ENCODE data around the gene MYO1F.

Gene MYO1F

DNA sequence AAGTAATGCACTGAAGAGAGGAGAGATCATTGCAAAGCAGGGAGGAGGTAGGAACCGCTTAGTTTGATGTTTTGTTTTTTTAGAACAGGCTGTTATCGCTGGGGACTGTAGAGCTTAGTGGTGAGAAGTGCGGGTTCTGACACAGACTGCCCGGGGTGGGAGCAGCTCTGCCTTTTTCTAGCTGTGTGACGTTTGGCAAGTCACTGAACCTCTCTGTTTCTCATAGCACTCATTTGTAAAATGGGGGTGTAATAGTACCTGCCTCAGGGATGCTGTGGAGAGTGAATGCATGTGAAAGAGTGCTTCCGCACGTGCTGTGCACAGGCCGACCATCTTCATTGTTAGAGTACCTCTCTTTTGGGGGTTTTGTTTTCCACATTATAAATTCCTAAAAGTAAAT is 94.1 kb downstream of the MYO1F start:
- no peak overlapping the region for H3K27ac Mint-ChIP-seq
- H3K4me3 Mint-ChIP-seq = no peak overlapping the region
- no peaks in the 10 kb centered on the region for H3K9me3 Mint-ChIP-seq
- TF ChIP-seq, protein P1, sequence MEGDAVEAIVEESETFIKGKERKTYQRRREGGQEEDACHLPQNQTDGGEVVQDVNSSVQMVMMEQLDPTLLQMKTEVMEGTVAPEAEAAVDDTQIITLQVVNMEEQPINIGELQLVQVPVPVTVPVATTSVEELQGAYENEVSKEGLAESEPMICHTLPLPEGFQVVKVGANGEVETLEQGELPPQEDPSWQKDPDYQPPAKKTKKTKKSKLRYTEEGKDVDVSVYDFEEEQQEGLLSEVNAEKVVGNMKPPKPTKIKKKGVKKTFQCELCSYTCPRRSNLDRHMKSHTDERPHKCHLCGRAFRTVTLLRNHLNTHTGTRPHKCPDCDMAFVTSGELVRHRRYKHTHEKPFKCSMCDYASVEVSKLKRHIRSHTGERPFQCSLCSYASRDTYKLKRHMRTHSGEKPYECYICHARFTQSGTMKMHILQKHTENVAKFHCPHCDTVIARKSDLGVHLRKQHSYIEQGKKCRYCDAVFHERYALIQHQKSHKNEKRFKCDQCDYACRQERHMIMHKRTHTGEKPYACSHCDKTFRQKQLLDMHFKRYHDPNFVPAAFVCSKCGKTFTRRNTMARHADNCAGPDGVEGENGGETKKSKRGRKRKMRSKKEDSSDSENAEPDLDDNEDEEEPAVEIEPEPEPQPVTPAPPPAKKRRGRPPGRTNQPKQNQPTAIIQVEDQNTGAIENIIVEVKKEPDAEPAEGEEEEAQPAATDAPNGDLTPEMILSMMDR (IDR thresholded peaks at IDR 0.05) = no peak
- DNase-seq = no peak
- peaks cover 3% of the 10 kb centered on the region for H3K27me3 Mint-ChIP-seq (ENCODE audit: low read depth, poor library complexity)
- H3K4me1 Mint-ChIP-seq = peaks cover 9% of the 10 kb centered on the region
- H3K36me3 Mint-ChIP-seq (ENCODE audit: low read depth) = peaks cover 77% of the 10 kb centered on the region

DNA sequence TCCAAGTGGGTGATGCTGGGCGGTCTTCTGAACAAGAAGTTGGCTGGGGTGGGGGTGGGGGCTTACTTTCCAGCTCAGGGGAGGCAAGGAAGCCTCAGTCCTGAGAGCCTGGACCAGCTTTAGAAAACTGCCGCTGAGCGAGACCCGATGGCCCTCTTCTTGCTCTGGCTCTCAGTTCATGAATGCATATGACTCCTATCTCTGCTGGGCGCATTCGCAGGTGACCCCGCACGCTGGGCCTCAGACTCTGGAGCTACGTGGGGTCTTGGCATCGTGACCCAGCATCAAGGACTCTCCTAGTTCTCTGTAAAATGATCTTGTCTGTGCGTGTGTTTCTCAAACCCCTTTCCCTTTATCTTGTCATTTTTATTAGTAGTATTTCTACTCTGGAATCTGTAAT is 94.5 kb downstream of the MYO1F start:
- no peaks in the 10 kb centered on the region for H3K9me3 Mint-ChIP-seq
- no peak for DNase-seq
- TF ChIP-seq, protein P1 (IDR thresholded peaks at IDR 0.05) = no peak
- H3K4me1 Mint-ChIP-seq = peaks cover 9% of the 10 kb centered on the region
- H3K36me3 Mint-ChIP-seq (ENCODE audit: low read depth) = peaks cover 77% of the 10 kb centered on the region
- H3K27ac Mint-ChIP-seq = no peak overlapping the region
- H3K27me3 Mint-ChIP-seq (ENCODE audit: low read depth, poor library complexity) = peaks cover under 1% of the 10 kb centered on the region
- no peak overlapping the region for H3K4me3 Mint-ChIP-seq

GRCh38 chr19:8481616-8482015 is 95.6 kb downstream of the MYO1F start:
- DNase-seq = no peak
- TF ChIP-seq, protein P1 (IDR thresholded peaks at IDR 0.05) = no peak
- Mint-ChIP-seq H3K4me3 (no peak overlapping the region), H3K9me3 (no peaks in the 10 kb centered on the region), H3K4me1 (peaks cover 9% of the 10 kb centered on the region), H3K27ac (peak overlapping the region; percentile 72), H3K36me3 (ENCODE audit: low read depth) (peaks cover 75% of the 10 kb centered on the region), H3K27me3 (ENCODE audit: low read depth, poor library complexity) (no peaks in the 10 kb centered on the region)

DNA sequence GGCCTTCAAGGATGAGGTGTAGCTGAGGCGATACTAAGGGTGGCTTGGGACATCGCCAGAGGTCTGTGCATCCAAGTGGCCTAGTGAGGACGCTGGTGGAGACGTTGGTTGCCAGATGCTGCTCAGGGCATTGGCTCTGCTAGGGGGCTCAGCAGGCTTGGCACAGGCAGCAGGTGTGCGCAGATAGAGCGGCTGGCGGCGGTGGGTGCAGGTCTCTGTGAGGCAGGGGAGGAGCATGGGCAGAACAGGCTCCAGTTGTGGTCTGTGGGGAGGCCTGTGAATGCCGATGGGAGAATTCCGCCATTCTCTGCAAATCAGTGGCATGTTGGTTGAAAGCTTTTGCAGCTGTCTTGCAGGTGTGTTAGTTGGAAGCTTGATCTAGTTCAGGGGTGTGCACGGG is 96.0 kb downstream of the MYO1F start:
- peaks cover 12% of the 10 kb centered on the region for H3K4me1 Mint-ChIP-seq

GRCh38 chr19:8478598-8478997 is 98.6 kb downstream of the MYO1F start:
- no peak overlapping the region for H3K27ac Mint-ChIP-seq
- TF ChIP-seq, protein P1 (IDR thresholded peaks at IDR 0.05) = no peak
- peaks cover 69% of the 10 kb centered on the region for H3K36me3 Mint-ChIP-seq (ENCODE audit: low read depth)
- H3K27me3 Mint-ChIP-seq (ENCODE audit: low read depth, poor library complexity) = no peaks in the 10 kb centered on the region
- no peak overlapping the region for H3K4me3 Mint-ChIP-seq
- peaks cover 14% of the 10 kb centered on the region for H3K4me1 Mint-ChIP-seq
- DNase-seq = no peak
- no peaks in the 10 kb centered on the region for H3K9me3 Mint-ChIP-seq

More for the DNA sequence above, 96.0 kb downstream of the MYO1F start:
- Mint-ChIP-seq H3K27me3 (ENCODE audit: low read depth, poor library complexity) (no peaks in the 10 kb centered on the region), H3K4me3 (no peak overlapping the region), H3K36me3 (ENCODE audit: low read depth) (peaks cover 74% of the 10 kb centered on the region), H3K27ac (peak overlapping the region; percentile 72), H3K9me3 (no peaks in the 10 kb centered on the region)
- TF ChIP-seq, protein P1 (IDR thresholded peaks at IDR 0.05) = no peak
- no peak for DNase-seq

DNA sequence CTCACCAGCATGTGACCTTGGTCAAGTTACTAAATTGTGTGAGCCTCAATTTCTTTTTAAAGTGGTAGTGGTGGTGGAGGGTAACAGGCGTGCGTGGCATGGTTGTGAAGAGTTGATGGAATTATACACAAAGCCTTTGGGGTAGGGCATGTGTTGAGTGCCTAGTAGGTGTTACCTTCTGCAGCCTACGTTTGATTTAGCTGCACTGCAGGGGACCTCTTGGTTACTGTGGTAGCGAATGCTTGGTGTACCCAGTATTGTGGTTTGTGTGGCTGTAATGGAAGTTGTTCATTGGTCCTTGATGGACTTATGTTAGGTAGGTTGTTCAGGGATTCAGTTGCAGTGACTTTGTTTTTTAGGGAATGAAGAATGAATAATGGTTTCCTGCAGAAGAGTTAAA is 99.4 kb downstream of the MYO1F start:
- DNase-seq = no peak
- Mint-ChIP-seq H3K27me3 (ENCODE audit: low read depth, poor library complexity) (no peaks in the 10 kb centered on the region), H3K36me3 (ENCODE audit: low read depth) (peaks cover 69% of the 10 kb centered on the region), H3K27ac (peak overlapping the region; percentile 76), H3K9me3 (no peaks in the 10 kb centered on the region), H3K4me1 (peaks cover 14% of the 10 kb centered on the region), H3K4me3 (no peak overlapping the region)
- TF ChIP-seq, protein P1 (IDR thresholded peaks at IDR 0.05) = no peak
